H1 (cell line): ENCODE measurements around the gene OR2T34. TPM values are rescaled to one million over a fixed set of nuclear protein-coding genes. Genes with fewer than 3 reads are reported as not detected.
"Not testable (repeated sequence)": the region's sequence is repeated elsewhere in the genome, so short reads cannot be mapped to it uniquely, and the experiment has no call there.

Experiments
- CTCF ChIA-PET: fragments of 300-600 bp; sonication (Branson Sonifier 250); formaldehyde crosslinking; loops from one replicate; lab custom pipeline; 2021; ENCODE audit not compliant: partially characterized antibody; lab: Charles Lee
- POLR2A ChIA-PET: fragments of 300-600 bp; sonication (Branson Sonifier 250); formaldehyde crosslinking; loops from one replicate; lab custom pipeline; 2021; ENCODE audit warnings: inconsistent platforms; ENCODE audit not compliant: partially characterized antibody; lab: Charles Lee
- DNase-seq, 2 experiments: peaks; one replicate each; pipeline versions ENCODE4 v3.0.0 to v3.0.0-alpha.2; 2010 to 2022; ENCODE audit warnings: low spot score in 2 of 2, low read depth in 1 of 2, mixed read lengths in 1 of 2
- FAIRE-seq: peaks from 2 replicates; lab custom pipeline; 2011; peaks lifted over from hg19 to GRCh38; lab: Jason Lieb, UNC
- H2AFZ ChIP-seq: 2 replicates; pipeline ENCODE4 v1.8.1; 2012; ENCODE audit warnings: low read length, inconsistent platforms
- H2AK5ac ChIP-seq: 2 replicates; pipeline ENCODE4 v1.6.1; 2013; ENCODE audit warnings: low read depth, low read length
- H2BK120ac ChIP-seq: replicated peaks from 2 replicates; pipeline ENCODE3; 2013; ENCODE audit warnings: low read depth, low read length, inconsistent platforms
- H2BK12ac ChIP-seq: 2 replicates; pipeline ENCODE4 v1.6.1; 2013; ENCODE audit warnings: low read depth, low read length
- H2BK15ac ChIP-seq: 2 replicates; pipeline ENCODE4 v1.6.1; 2013; ENCODE audit warnings: low read length
- H2BK20ac ChIP-seq: 2 replicates; pipeline ENCODE4 v1.6.1; 2013; ENCODE audit warnings: low read length
- H2BK5ac ChIP-seq: 2 replicates; pipeline ENCODE4 v1.6.1; 2013; ENCODE audit warnings: low read depth, low read length
- H3K14ac ChIP-seq: 2 replicates; pipeline ENCODE4 v1.6.1; 2013; ENCODE audit warnings: inconsistent platforms; ENCODE audit not compliant: insufficient read length
- H3K18ac ChIP-seq: 2 replicates; pipeline ENCODE4 v1.6.1; 2013; ENCODE audit warnings: low read length; ENCODE audit errors: extremely low read depth
- H3K23ac ChIP-seq: 2 replicates; pipeline ENCODE4 v1.6.1; 2013; ENCODE audit warnings: inconsistent platforms; ENCODE audit not compliant: insufficient read length
- H3K23me2 ChIP-seq: 2 replicates; pipeline ENCODE4 v1.6.1; 2013; ENCODE audit warnings: low read depth, low read length
- H3K27ac ChIP-seq: 2 replicates; pipeline ENCODE4 v1.6.1; 2011; ENCODE audit warnings: low read depth, low read length, inconsistent platforms
- H3K27me3 ChIP-seq, 4 experiments: replicated peaks in 1 of 4; 1 replicate in 1 of 4; 2 replicates in 3 of 4; pipeline versions ENCODE4 v1.6.1 to v1.8.1; 2011 to 2013; ENCODE audit warnings: low read length in 3 of 4, mild to moderate bottlenecking in 3 of 4, inconsistent platforms in 2 of 4, mixed read lengths in 2 of 4, moderate library complexity in 1 of 4; ENCODE audit not compliant: control insufficient read depth in 3 of 4, insufficient read depth in 3 of 4; ENCODE audit errors: extremely low read depth in 1 of 4
- H3K36me3 ChIP-seq, 4 experiments: 2 replicates each; pipeline versions ENCODE4 v1.6.1 to v1.8.1; 2011 to 2013; ENCODE audit warnings: mild to moderate bottlenecking in 4 of 4, low read length in 3 of 4, moderate library complexity in 2 of 4, control low read depth in 1 of 4, inconsistent platforms in 1 of 4; ENCODE audit not compliant: insufficient read depth in 4 of 4, control insufficient read depth in 2 of 4
- H3K4ac ChIP-seq: replicated peaks from 2 replicates; pipeline ENCODE3; 2013; ENCODE audit warnings: low read length, low read depth, mixed read lengths, inconsistent platforms; ENCODE audit not compliant: insufficient read length
- H3K4me1 ChIP-seq, 4 experiments: replicated peaks in 1 of 4; 1 replicate in 1 of 4; 2 replicates in 3 of 4; pipeline versions ENCODE4 v1.6.1 to v1.8.1; 2011 to 2013; ENCODE audit warnings: low read length in 3 of 4, inconsistent platforms in 2 of 4, mixed read lengths in 1 of 4; ENCODE audit not compliant: insufficient read depth in 4 of 4, control insufficient read depth in 3 of 4
- H3K4me2 ChIP-seq, 2 experiments: 2 replicates each; pipeline versions ENCODE4 v1.6.1 to v1.8.1; 2011 to 2013; ENCODE audit warnings: low read depth in 2 of 2, low read length in 2 of 2, control low read depth in 1 of 2, inconsistent platforms in 1 of 2, mild to moderate bottlenecking in 1 of 2; ENCODE audit not compliant: insufficient read depth in 1 of 2
- H3K4me3 ChIP-seq, 4 experiments: fragments of 200-600, 300-600 bp in 1 of 4; sonication (generic), shearing (Covaris generic), sonication (Bioruptor Twin) in 1 of 4; 2 replicates each; pipeline versions ENCODE4 v1.5.1 to v1.8.1; 2011 to 2016; ENCODE audit warnings: low read length in 4 of 4, low read depth in 3 of 4, control low read depth in 2 of 4, inconsistent platforms in 2 of 4, mild to moderate bottlenecking in 2 of 4, mixed read lengths in 1 of 4, moderate library complexity in 1 of 4; ENCODE audit not compliant: insufficient read depth in 2 of 4; ENCODE audit errors: extremely low read depth in 1 of 4
- H3K56ac ChIP-seq: replicated peaks from 2 replicates; pipeline ENCODE3; 2013; ENCODE audit warnings: low read depth, mild to moderate bottlenecking, mixed read lengths, low read length, inconsistent platforms; ENCODE audit not compliant: insufficient read length
- H3K79me1 ChIP-seq: 2 replicates; pipeline ENCODE4 v1.6.1; 2013; ENCODE audit warnings: low read depth, low read length, control low read depth
- H3K79me2 ChIP-seq, 2 experiments: 2 replicates each; pipeline versions ENCODE4 v1.6.1 to v1.8.1; 2012 to 2013; ENCODE audit warnings: low read length in 2 of 2, mild to moderate bottlenecking in 2 of 2, inconsistent platforms in 1 of 2; ENCODE audit not compliant: insufficient read depth in 2 of 2, control insufficient read depth in 1 of 2
- H3K9ac ChIP-seq, 4 experiments: replicated peaks in 1 of 4; 1 replicate in 1 of 4; 2 replicates in 3 of 4; pipeline versions ENCODE4 v1.6.1 to v1.8.1; 2011 to 2013; ENCODE audit warnings: low read depth in 3 of 4, low read length in 3 of 4, control low read depth in 2 of 4, mild to moderate bottlenecking in 2 of 4, moderate library complexity in 2 of 4, inconsistent platforms in 1 of 4; ENCODE audit errors: extremely low read depth in 1 of 4
- H3K9me3 ChIP-seq, 2 experiments: 2 replicates each; pipeline versions ENCODE4 v1.6.1 to v1.8.1; 2012 to 2013; ENCODE audit warnings: mild to moderate bottlenecking in 2 of 2, moderate library complexity in 2 of 2, control low read depth in 1 of 2, inconsistent platforms in 1 of 2, low read depth in 1 of 2, low read length in 1 of 2, mixed read lengths in 1 of 2; ENCODE audit not compliant: insufficient read depth in 2 of 2
- H4K20me1 ChIP-seq, 2 experiments: replicated peaks in 1 of 2; 2 replicates each; pipeline versions ENCODE3 to v1.8.1; 2011 to 2013; ENCODE audit warnings: inconsistent platforms in 2 of 2, low read length in 2 of 2, mild to moderate bottlenecking in 1 of 2; ENCODE audit not compliant: insufficient read depth in 2 of 2, control insufficient read depth in 1 of 2
- H4K5ac ChIP-seq: 2 replicates; pipeline ENCODE4 v1.6.1; 2013; ENCODE audit warnings: low read length, low read depth, mixed read lengths, inconsistent platforms; ENCODE audit not compliant: insufficient read length
- H4K8ac ChIP-seq: 2 replicates; pipeline ENCODE4 v1.8.0; 2013; ENCODE audit warnings: mild to moderate bottlenecking, moderate library complexity, low read length, inconsistent platforms; ENCODE audit not compliant: insufficient read depth; ENCODE audit errors: extremely low read depth
- H4K91ac ChIP-seq: replicated peaks from 2 replicates; pipeline ENCODE3; 2013; ENCODE audit warnings: low read length, mixed read lengths, inconsistent platforms; ENCODE audit not compliant: insufficient read length
- WGBS, 2 experiments: shearing (Covaris generic) in 1 of 2; methylation state at CpG; one replicate each; pipeline versions ENCODE4 v1.1.6 to v1.1.7; 2013 to 2015; ENCODE audit warnings: low lambda C conversion rate in 2 of 2, mixed read lengths in 2 of 2, inconsistent platforms in 1 of 2, low coverage in 1 of 2, missing lambda C conversion rate in 1 of 2; ENCODE audit not compliant: insufficient replicate concordance in 2 of 2, insufficient coverage in 1 of 2, insufficient read length in 1 of 2; ENCODE audit errors: extremely low coverage in 1 of 2, missing lambda C conversion rate in 1 of 2; 5-methylcytosine and 5-hydroxymethylcytosine counted together
- polyA plus RNA-seq, 7 experiments: library from polyadenylated mRNA; depleted of rRNA in 3 of 7; stranded (reverse) in 5 of 7; unstranded in 2 of 7; fragments of >200 nt in 5 of 7; fragments of 200-250 nt in 2 of 7; gene quantifications; 1 replicate in 5 of 7; 2 replicates in 1 of 7; 4 replicates in 1 of 7; pipeline versions ENCODE4 v1.2.1 to v1.2.3, GENCODE V29; 2011 to 2013; ENCODE audit warnings: missing spikeins in 2 of 7, mixed read lengths in 2 of 7
- total RNA-seq: library from RNA; stranded (reverse); fragmentation: NEBNext Ultra II Directional; extraction: Animal tissue kit (Norgen Biotek cat#: 25700); gene quantifications from 2 replicates; pipeline ENCODE4 v1.2.1, GENCODE V29; 2021

Gene OR2T34
- total and polyA plus RNA-seq, 2 of the 8 experiments (the other 6 are each of a cell fraction or from before 2014, with no cell fraction given) = not detected

DNA sequence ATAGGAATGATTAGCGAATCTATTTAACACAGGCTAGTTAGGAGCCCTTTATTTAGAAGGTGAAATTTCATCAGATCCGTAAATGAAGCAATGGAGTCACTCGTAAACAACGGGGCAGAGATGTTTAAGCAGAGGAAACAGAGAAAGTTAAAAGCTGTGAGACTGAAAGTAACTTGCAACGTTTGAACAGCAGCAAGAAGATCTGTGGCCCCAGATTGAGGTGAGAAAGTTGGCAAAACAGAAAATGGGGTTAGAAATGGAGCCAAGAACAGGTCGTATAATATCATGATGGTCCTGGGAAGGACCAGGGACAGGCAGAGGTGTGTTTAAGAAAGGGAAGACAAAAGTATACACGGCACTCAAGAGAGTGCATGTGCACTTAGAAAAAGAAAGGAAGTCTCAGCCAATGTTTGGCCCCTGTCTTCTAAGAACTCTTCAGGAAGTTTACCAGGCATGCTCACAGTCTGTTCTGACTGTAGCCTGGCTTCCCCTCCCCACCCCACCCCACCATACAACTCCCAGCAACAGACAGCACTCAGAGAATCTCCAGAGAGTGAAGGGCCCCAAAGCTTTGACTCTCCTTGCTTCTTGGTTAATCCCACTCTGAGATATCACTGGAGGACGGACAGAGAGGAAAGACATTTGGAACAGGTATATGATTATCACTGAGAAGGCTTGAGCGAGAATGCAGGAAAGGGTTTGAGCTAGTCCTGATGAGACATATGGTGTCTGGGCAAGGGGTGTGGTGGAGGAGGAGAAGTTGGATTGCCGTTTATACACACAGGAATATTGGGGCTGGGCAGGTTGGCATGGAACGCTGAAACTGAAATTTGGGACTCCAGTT is 8.8 kb downstream of the OR2T34 start:
- FAIRE-seq, H3K4me2 ChIP-seq, H4K20me1 ChIP-seq, H3K4ac ChIP-seq, H3K56ac ChIP-seq, H3K23me2 ChIP-seq, H2AFZ ChIP-seq, H2BK5ac ChIP-seq, H4K8ac ChIP-seq, H2BK12ac ChIP-seq, H4K91ac ChIP-seq, H2BK120ac ChIP-seq, H3K18ac ChIP-seq, H2AK5ac ChIP-seq, H3K23ac ChIP-seq, H3K14ac ChIP-seq, H3K79me1 ChIP-seq, H3K27me3 ChIP-seq, H3K79me2 ChIP-seq, H3K27ac ChIP-seq, H2BK15ac ChIP-seq, CTCF ChIA-PET, H3K9ac ChIP-seq, H3K4me1 ChIP-seq, H4K5ac ChIP-seq, DNase-seq, H3K36me3 ChIP-seq, H2BK20ac ChIP-seq, POLR2A ChIA-PET, H3K4me3 ChIP-seq: not testable (repeated sequence)
- peaks cover 0 to 11% of the 10 kb centered on the region in 2 experiments; a peak in 2 of 4 replicates for H3K9me3 ChIP-seq
- WGBS, 2 experiments = 70% methylated on average over 10 of the region's 11 CpGs; no CpG with 5 or more reads in 1 of the 2 experiments
